H1 (cell line): ENCODE data around the gene PRLH. TPM values are rescaled to one million over a fixed set of nuclear protein-coding genes. Genes with fewer than 3 reads are reported as not detected.

Experiments used
- CTCF ChIA-PET: fragments of 300-600 bp; sonication (Branson Sonifier 250); formaldehyde crosslinking; loops from one replicate; lab custom pipeline; 2021; ENCODE audit not compliant: partially characterized antibody; lab: Charles Lee
- POLR2A ChIA-PET: fragments of 300-600 bp; sonication (Branson Sonifier 250); formaldehyde crosslinking; loops from one replicate; lab custom pipeline; 2021; ENCODE audit warnings: inconsistent platforms; ENCODE audit not compliant: partially characterized antibody; lab: Charles Lee
- DNase-seq, 2 experiments: peaks; one replicate each; pipeline versions ENCODE4 v3.0.0 to v3.0.0-alpha.2; 2010 to 2022; ENCODE audit warnings: low spot score in 2 of 2, low read depth in 1 of 2, mixed read lengths in 1 of 2
- FAIRE-seq: peaks from 2 replicates; lab custom pipeline; 2011; peaks lifted over from hg19 to GRCh38; lab: Jason Lieb, UNC
- H2AFZ ChIP-seq: 2 replicates; pipeline ENCODE4 v1.8.1; 2012; ENCODE audit warnings: low read length, inconsistent platforms
- H2AK5ac ChIP-seq: 2 replicates; pipeline ENCODE4 v1.6.1; 2013; ENCODE audit warnings: low read depth, low read length
- H2BK120ac ChIP-seq: replicated peaks from 2 replicates; pipeline ENCODE3; 2013; ENCODE audit warnings: low read depth, low read length, inconsistent platforms
- H2BK12ac ChIP-seq: 2 replicates; pipeline ENCODE4 v1.6.1; 2013; ENCODE audit warnings: low read depth, low read length
- H2BK15ac ChIP-seq: 2 replicates; pipeline ENCODE4 v1.6.1; 2013; ENCODE audit warnings: low read length
- H2BK20ac ChIP-seq: 2 replicates; pipeline ENCODE4 v1.6.1; 2013; ENCODE audit warnings: low read length
- H2BK5ac ChIP-seq: 2 replicates; pipeline ENCODE4 v1.6.1; 2013; ENCODE audit warnings: low read depth, low read length
- H3K14ac ChIP-seq: 2 replicates; pipeline ENCODE4 v1.6.1; 2013; ENCODE audit warnings: inconsistent platforms; ENCODE audit not compliant: insufficient read length
- H3K18ac ChIP-seq: 2 replicates; pipeline ENCODE4 v1.6.1; 2013; ENCODE audit warnings: low read length; ENCODE audit errors: extremely low read depth
- H3K23ac ChIP-seq: 2 replicates; pipeline ENCODE4 v1.6.1; 2013; ENCODE audit warnings: inconsistent platforms; ENCODE audit not compliant: insufficient read length
- H3K23me2 ChIP-seq: 2 replicates; pipeline ENCODE4 v1.6.1; 2013; ENCODE audit warnings: low read depth, low read length
- H3K27ac ChIP-seq: 2 replicates; pipeline ENCODE4 v1.6.1; 2011; ENCODE audit warnings: low read depth, low read length, inconsistent platforms
- H3K27me3 ChIP-seq, 4 experiments: replicated peaks in 1 of 4; 1 replicate in 1 of 4; 2 replicates in 3 of 4; pipeline versions ENCODE4 v1.6.1 to v1.8.1; 2011 to 2013; ENCODE audit warnings: low read length in 3 of 4, mild to moderate bottlenecking in 3 of 4, inconsistent platforms in 2 of 4, mixed read lengths in 2 of 4, moderate library complexity in 1 of 4; ENCODE audit not compliant: control insufficient read depth in 3 of 4, insufficient read depth in 3 of 4; ENCODE audit errors: extremely low read depth in 1 of 4
- H3K36me3 ChIP-seq, 4 experiments: 2 replicates each; pipeline versions ENCODE4 v1.6.1 to v1.8.1; 2011 to 2013; ENCODE audit warnings: mild to moderate bottlenecking in 4 of 4, low read length in 3 of 4, moderate library complexity in 2 of 4, control low read depth in 1 of 4, inconsistent platforms in 1 of 4; ENCODE audit not compliant: insufficient read depth in 4 of 4, control insufficient read depth in 2 of 4
- H3K4ac ChIP-seq: replicated peaks from 2 replicates; pipeline ENCODE3; 2013; ENCODE audit warnings: low read length, low read depth, mixed read lengths, inconsistent platforms; ENCODE audit not compliant: insufficient read length
- H3K4me1 ChIP-seq, 4 experiments: replicated peaks in 1 of 4; 1 replicate in 1 of 4; 2 replicates in 3 of 4; pipeline versions ENCODE4 v1.6.1 to v1.8.1; 2011 to 2013; ENCODE audit warnings: low read length in 3 of 4, inconsistent platforms in 2 of 4, mixed read lengths in 1 of 4; ENCODE audit not compliant: insufficient read depth in 4 of 4, control insufficient read depth in 3 of 4
- H3K4me2 ChIP-seq, 2 experiments: 2 replicates each; pipeline versions ENCODE4 v1.6.1 to v1.8.1; 2011 to 2013; ENCODE audit warnings: low read depth in 2 of 2, low read length in 2 of 2, control low read depth in 1 of 2, inconsistent platforms in 1 of 2, mild to moderate bottlenecking in 1 of 2; ENCODE audit not compliant: insufficient read depth in 1 of 2
- H3K4me3 ChIP-seq, 4 experiments: fragments of 200-600, 300-600 bp in 1 of 4; sonication (generic), shearing (Covaris generic), sonication (Bioruptor Twin) in 1 of 4; 2 replicates each; pipeline versions ENCODE4 v1.5.1 to v1.8.1; 2011 to 2016; ENCODE audit warnings: low read length in 4 of 4, low read depth in 3 of 4, control low read depth in 2 of 4, inconsistent platforms in 2 of 4, mild to moderate bottlenecking in 2 of 4, mixed read lengths in 1 of 4, moderate library complexity in 1 of 4; ENCODE audit not compliant: insufficient read depth in 2 of 4; ENCODE audit errors: extremely low read depth in 1 of 4
- H3K56ac ChIP-seq: replicated peaks from 2 replicates; pipeline ENCODE3; 2013; ENCODE audit warnings: low read depth, mild to moderate bottlenecking, mixed read lengths, low read length, inconsistent platforms; ENCODE audit not compliant: insufficient read length
- H3K79me1 ChIP-seq: 2 replicates; pipeline ENCODE4 v1.6.1; 2013; ENCODE audit warnings: low read depth, low read length, control low read depth
- H3K79me2 ChIP-seq, 2 experiments: 2 replicates each; pipeline versions ENCODE4 v1.6.1 to v1.8.1; 2012 to 2013; ENCODE audit warnings: low read length in 2 of 2, mild to moderate bottlenecking in 2 of 2, inconsistent platforms in 1 of 2; ENCODE audit not compliant: insufficient read depth in 2 of 2, control insufficient read depth in 1 of 2
- H3K9ac ChIP-seq, 4 experiments: replicated peaks in 1 of 4; 1 replicate in 1 of 4; 2 replicates in 3 of 4; pipeline versions ENCODE4 v1.6.1 to v1.8.1; 2011 to 2013; ENCODE audit warnings: low read depth in 3 of 4, low read length in 3 of 4, control low read depth in 2 of 4, mild to moderate bottlenecking in 2 of 4, moderate library complexity in 2 of 4, inconsistent platforms in 1 of 4; ENCODE audit errors: extremely low read depth in 1 of 4
- H3K9me3 ChIP-seq, 2 experiments: 2 replicates each; pipeline versions ENCODE4 v1.6.1 to v1.8.1; 2012 to 2013; ENCODE audit warnings: mild to moderate bottlenecking in 2 of 2, moderate library complexity in 2 of 2, control low read depth in 1 of 2, inconsistent platforms in 1 of 2, low read depth in 1 of 2, low read length in 1 of 2, mixed read lengths in 1 of 2; ENCODE audit not compliant: insufficient read depth in 2 of 2
- H4K20me1 ChIP-seq, 2 experiments: replicated peaks in 1 of 2; 2 replicates each; pipeline versions ENCODE3 to v1.8.1; 2011 to 2013; ENCODE audit warnings: inconsistent platforms in 2 of 2, low read length in 2 of 2, mild to moderate bottlenecking in 1 of 2; ENCODE audit not compliant: insufficient read depth in 2 of 2, control insufficient read depth in 1 of 2
- H4K5ac ChIP-seq: 2 replicates; pipeline ENCODE4 v1.6.1; 2013; ENCODE audit warnings: low read length, low read depth, mixed read lengths, inconsistent platforms; ENCODE audit not compliant: insufficient read length
- H4K8ac ChIP-seq: 2 replicates; pipeline ENCODE4 v1.8.0; 2013; ENCODE audit warnings: mild to moderate bottlenecking, moderate library complexity, low read length, inconsistent platforms; ENCODE audit not compliant: insufficient read depth; ENCODE audit errors: extremely low read depth
- H4K91ac ChIP-seq: replicated peaks from 2 replicates; pipeline ENCODE3; 2013; ENCODE audit warnings: low read length, mixed read lengths, inconsistent platforms; ENCODE audit not compliant: insufficient read length
- BACH1 ChIP-seq: IDR thresholded peaks from 2 replicates; pipeline ENCODE4 v1.6.1; 2012; ENCODE audit warnings: low read length, improper control_type of control experiment
- EP300 ChIP-seq, 2 experiments: IDR thresholded peaks; 1 replicate in 1 of 2; 2 replicates in 1 of 2; pipeline ENCODE4 v1.6.1; 2011 to 2012; ENCODE audit warnings: low read depth in 2 of 2, low read length in 2 of 2, mild to moderate bottlenecking in 2 of 2, borderline replicate concordance in 1 of 2, inconsistent platforms in 1 of 2, moderate library complexity in 1 of 2
- HDAC2 ChIP-seq, 2 experiments: fragments of 300-600 bp in 1 of 2; sonication (generic) in 1 of 2; IDR thresholded peaks; 2 replicates each; pipeline ENCODE4 v1.6.1; 2011 to 2012; ENCODE audit warnings: low read depth in 2 of 2, low read length in 2 of 2, mild to moderate bottlenecking in 2 of 2, moderate library complexity in 2 of 2, borderline replicate concordance in 1 of 2, inconsistent platforms in 1 of 2
- SIX5 ChIP-seq: IDR thresholded peaks from 2 replicates; pipeline ENCODE4 v1.6.1; 2011; ENCODE audit warnings: mild to moderate bottlenecking, low read depth, low read length
- SP1 ChIP-seq: IDR thresholded peaks from 2 replicates; pipeline ENCODE4 v1.6.1; 2011; ENCODE audit warnings: low read depth, low read length
- WGBS, 2 experiments: shearing (Covaris generic) in 1 of 2; methylation state at CpG; one replicate each; pipeline versions ENCODE4 v1.1.6 to v1.1.7; 2013 to 2015; ENCODE audit warnings: low lambda C conversion rate in 2 of 2, mixed read lengths in 2 of 2, inconsistent platforms in 1 of 2, low coverage in 1 of 2, missing lambda C conversion rate in 1 of 2; ENCODE audit not compliant: insufficient replicate concordance in 2 of 2, insufficient coverage in 1 of 2, insufficient read length in 1 of 2; ENCODE audit errors: extremely low coverage in 1 of 2, missing lambda C conversion rate in 1 of 2; 5-methylcytosine and 5-hydroxymethylcytosine counted together
- polyA plus RNA-seq, 7 experiments: library from polyadenylated mRNA; depleted of rRNA in 3 of 7; stranded (reverse) in 5 of 7; unstranded in 2 of 7; fragments of >200 nt in 5 of 7; fragments of 200-250 nt in 2 of 7; gene quantifications; 1 replicate in 5 of 7; 2 replicates in 1 of 7; 4 replicates in 1 of 7; pipeline versions ENCODE4 v1.2.1 to v1.2.3, GENCODE V29; 2011 to 2013; ENCODE audit warnings: missing spikeins in 2 of 7, mixed read lengths in 2 of 7
- total RNA-seq: library from RNA; stranded (reverse); fragmentation: NEBNext Ultra II Directional; extraction: Animal tissue kit (Norgen Biotek cat#: 25700); gene quantifications from 2 replicates; pipeline ENCODE4 v1.2.1, GENCODE V29; 2021

The PRLH gene
- total and polyA plus RNA-seq, 2 of the 8 experiments (the other 6 are each of a cell fraction or from before 2014, with no cell fraction given), result not detected

DNA sequence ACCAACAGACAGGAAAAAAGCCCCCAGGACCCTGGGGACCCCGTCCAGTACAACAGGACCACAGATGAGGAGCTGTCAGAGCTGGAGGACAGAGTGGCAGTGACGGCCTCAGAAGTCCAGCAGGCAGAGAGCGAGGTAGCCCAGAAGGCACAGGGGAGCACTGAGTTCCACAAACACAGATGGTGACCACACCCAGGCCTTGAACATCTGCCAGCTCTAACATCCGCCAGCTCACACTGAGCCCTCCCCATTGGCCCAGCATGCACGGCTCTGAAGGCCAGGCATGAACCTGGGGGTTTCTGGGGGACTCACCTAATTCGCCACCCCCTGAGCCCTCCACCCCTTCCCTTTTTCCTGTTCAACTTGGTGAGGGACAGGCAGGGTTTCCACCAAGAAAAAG is 25.6 kb upstream of the PRLH start:
- no peak overlapping the region for H3K4me2 ChIP-seq
- H3K4ac ChIP-seq, result no peak overlapping the region
- H3K23me2 ChIP-seq, result no peaks in the 10 kb centered on the region
- no peak overlapping the region for H4K91ac ChIP-seq
- H2AK5ac ChIP-seq, result no peak overlapping the region
- 87% methylated on average over 6 of the region's 6 CpGs; no CpG with 5 or more reads in 1 of the 2 experiments for WGBS, 2 experiments
- peaks cover 0 to 2% of the 10 kb centered on the region in 2 experiments for H4K20me1 ChIP-seq
- no peak overlapping the region for H3K9ac ChIP-seq
- FAIRE-seq (no peak), DNase-seq (no peak)
- H2BK120ac ChIP-seq, result no peak overlapping the region
- H3K18ac ChIP-seq, result no peak overlapping the region
- no peak overlapping the region for H4K5ac ChIP-seq
- H3K4me1 ChIP-seq, result no peaks in the 10 kb centered on the region; a peak in 1 of 7 replicates
- H3K27ac ChIP-seq, result no peak overlapping the region
- H4K8ac ChIP-seq, result no peak overlapping the region
- H2BK12ac ChIP-seq, result no peak overlapping the region
- H3K9me3 ChIP-seq, result no peaks in the 10 kb centered on the region; a peak in 1 of 4 replicates
- no peaks in the 10 kb centered on the region for H3K79me1 ChIP-seq
- POLR2A ChIA-PET, result interaction anchor here (1.5 kb wide), 1 partner anchor 11 kb away, joined by 4 read pairs; no protein-coding TSS in a partner anchor
- H3K23ac ChIP-seq, result no peak overlapping the region
- H3K36me3 ChIP-seq, result 0 out of 8 replicates have a peak, but pooled peaks cover 0 to 3% (median 0%) of the 10 kb centered on the region in 4 experiments
- no peaks in the 10 kb centered on the region for H3K27me3 ChIP-seq
- H2BK20ac ChIP-seq, result no peak overlapping the region
- no peak overlapping the region for H3K14ac ChIP-seq
- no peak overlapping the region for H3K4me3 ChIP-seq
- TF ChIP-seq SIX5 (no peak), EP300 (IDR thresholded peaks at IDR 0.05; ENCODE audit: borderline replicate concordance in 1 of 2, low read depth in 2 of 2, low read length in 2 of 2) (no peak), HDAC2 (IDR thresholded peaks at IDR 0.05; ENCODE audit: borderline replicate concordance in 1 of 2, low read depth in 2 of 2, low read length in 2 of 2) (no peak), SP1 (no peak), BACH1 (no peak)
- no peak overlapping the region for H2BK15ac ChIP-seq
- no peaks in the 10 kb centered on the region for H3K79me2 ChIP-seq
- H3K56ac ChIP-seq, result no peak overlapping the region
- H2AFZ ChIP-seq, result no peak overlapping the region
- H2BK5ac ChIP-seq, result no peak overlapping the region
- CTCF ChIA-PET, result interaction anchor here (0.8 to 3.6 kb wide), 13 partner anchors 9 to 205 kb away, joined by 3 to 12 read pairs (median 4); no protein-coding TSS in a partner anchor
